Activated B cell treated with CpG ODN at 0.5 μM for 24 hours (primary cell): ENCODE results near the gene KLHL9. TPM values are rescaled to one million over a fixed set of nuclear protein-coding genes. Genes with fewer than 3 reads are reported as not detected.
A peak's percentile ranks its signal among the peaks of the same experiment; 100 is the strongest.
"Not testable (repeated sequence)": the region's sequence is repeated elsewhere in the genome, so short reads cannot be mapped to it uniquely, and the experiment has no call there.

Experiments used
- ATAC-seq: fragments of 200-7000 bp; cut with Tn5 transposase; one replicate; pipeline ENCODE4 v1.10.0; 2021; ENCODE audit warnings: low read depth, mild to moderate bottlenecking, moderate library complexity
- CTCF ChIA-PET: fragments of 350-600 bp; sonication (Branson Sonifier 250); formaldehyde crosslinking; loops from one replicate; lab custom pipeline; 2021; ENCODE audit warnings: antibody characterized with exemption; lab: Charles Lee
- POLR2A ChIA-PET: fragments of 350-600 bp; sonication (Branson Sonifier 250); formaldehyde crosslinking; loops from one replicate; lab custom pipeline; 2021; ENCODE audit warnings: antibody characterized with exemption; lab: Charles Lee
- DNase-seq: peaks from one replicate; pipeline ENCODE4 v3.0.0; 2022
- H3K27ac Mint-ChIP-seq: one replicate; pipeline ENCODE4 v1.8.0; 2020; ENCODE audit warnings: mixed read lengths
- H3K27me3 Mint-ChIP-seq: one replicate; pipeline ENCODE4 v1.8.0; 2021; ENCODE audit warnings: mixed read lengths
- H3K36me3 Mint-ChIP-seq: one replicate; pipeline ENCODE4 v1.8.0; 2021; ENCODE audit warnings: low read depth, mixed read lengths
- H3K4me1 Mint-ChIP-seq: one replicate; pipeline ENCODE4 v1.8.0; 2021; ENCODE audit warnings: mixed read lengths
- H3K4me3 Mint-ChIP-seq: one replicate; pipeline ENCODE4 v1.8.0; 2020; ENCODE audit warnings: mild to moderate bottlenecking, mixed read lengths
- H3K9me3 Mint-ChIP-seq: one replicate; pipeline ENCODE4 v1.8.0; 2020; ENCODE audit warnings: mixed read lengths
- CTCF ChIP-seq: fragments of 200-600 bp; IDR thresholded peaks from one replicate; pipeline ENCODE4 v1.8.0; 2022; ENCODE audit warnings: antibody characterized with exemption, mild to moderate bottlenecking
- intact Hi-C: fragments of 100-400 bp; cut with micrococcal nuclease; formaldehyde crosslinking; loops from one replicate; pipeline ENCODE4 v1.15.1; 2024
- total RNA-seq: library from RNA; stranded (reverse); gene quantifications from 2 replicates; pipeline ENCODE4 v1.2.3, GENCODE V29; 2022

The KLHL9 gene
- 13.1 and 13.8 TPM in 2 replicates for total RNA-seq

GRCh38 chr9:21334701-21335632 is at the start of gene KLHL9:
TSS of gene KLHL9 (minus strand) at chr9:21335404. CDS start at chr9:21334859, 545 bp downstream.
- Mint-ChIP-seq H3K27ac (peak within 1 kb of the TSS; percentile 87), H3K27me3 (peaks cover 7% of the 10 kb centered on the region), H3K36me3 (peaks cover 26% of the 10 kb centered on the region), H3K9me3 (no peaks in the 10 kb centered on the region), H3K4me3 (peak within 1 kb of the TSS; percentile 91), H3K4me1 (peaks cover 50% of the 10 kb centered on the region)
- ChIA-PET CTCF (interaction anchor here (0.7 to 7.1 kb wide), 6 partner anchors 9 to 120 kb away, joined by 3 to 50 read pairs (median 5); no protein-coding TSS in a partner anchor), POLR2A (interaction anchor here (0.6 to 2.0 kb wide), 4 partner anchors 30 to 339 kb away, joined by 4 to 9 read pairs (median 6); no protein-coding TSS in a partner anchor)
- no peak for TF ChIP-seq CTCF
- DNase-seq: peak; percentile 76
- intact Hi-C loops: loop anchor here (1.0 to 10.0 kb wide), 8 partner anchors 9 to 906 kb away; partner anchors contain the start of gene FOCAD
- ATAC-seq: peak; percentile 88

GRCh38 chr9:21383627-21384026 is 48.4 kb upstream of the KLHL9 start:
- no peak for ATAC-seq
- CTCF ChIA-PET: no interaction called here
- Mint-ChIP-seq H3K27ac (no peak overlapping the region), H3K4me3 (no peak overlapping the region), H3K27me3 (peaks cover 22% of the 10 kb centered on the region), H3K9me3 (no peaks in the 10 kb centered on the region), H3K36me3 (no peaks in the 10 kb centered on the region), H3K4me1 (peaks cover 25% of the 10 kb centered on the region)
- no peak for DNase-seq
- intact Hi-C loops: loop anchor here (2.0 to 10.0 kb wide), 3 partner anchors 21 to 821 kb away; no protein-coding TSS in a partner anchor
- POLR2A ChIA-PET: no interaction called here
- no peak for TF ChIP-seq CTCF

GRCh38 chr9:21381448-21382339 is 46.5 kb upstream of the KLHL9 start:
- H3K4me1 Mint-ChIP-seq: peaks cover 25% of the 10 kb centered on the region
- H3K4me3 Mint-ChIP-seq: no peak overlapping the region
- peaks cover 16% of the 10 kb centered on the region for H3K27me3 Mint-ChIP-seq
- H3K27ac Mint-ChIP-seq: peak overlapping the region; percentile 41
- H3K36me3 Mint-ChIP-seq: no peaks in the 10 kb centered on the region
- ATAC-seq (peak; percentile 99), DNase-seq (peak; percentile 54)
- no peak for TF ChIP-seq CTCF
- intact Hi-C loops: loop anchor here (1.0 to 10.0 kb wide), 12 partner anchors 15 to 860 kb away; partner anchors contain the start of genes KLHL9 and MTAP
- H3K9me3 Mint-ChIP-seq: no peaks in the 10 kb centered on the region
- POLR2A ChIA-PET: interaction anchor here (0.8 to 2.3 kb wide), 4 partner anchors 14 to 66 kb away, joined by 3 to 14 read pairs (median 6); partner anchors contain the start of gene KLHL9
- CTCF ChIA-PET: interaction anchor here (0.6 to 1.2 kb wide), 5 partner anchors 14 to 409 kb away, joined by 3 to 6 read pairs (median 3); no protein-coding TSS in a partner anchor

- DNase-seq, H3K36me3 Mint-ChIP-seq, H3K4me3 Mint-ChIP-seq, CTCF ChIA-PET, H3K27ac Mint-ChIP-seq, H3K9me3 Mint-ChIP-seq, H3K4me1 Mint-ChIP-seq, intact Hi-C loops, ATAC-seq, POLR2A ChIA-PET: not testable (repeated sequence)
- peaks cover 28% of the 10 kb centered on the region for H3K27me3 Mint-ChIP-seq
Measured at GRCh38 chr9:21371467-21371866, 36.3 kb upstream of the KLHL9 start.

GRCh38 chr9:21367957-21368356 is 32.8 kb upstream of the KLHL9 start, which contains the start of gene IFNA13:
TSS of gene IFNA13 (minus strand) at chr9:21368057. CDS start at chr9:21368010, 47 bp downstream.
- CTCF ChIA-PET: no interaction called here
- TF ChIP-seq CTCF: no peak
- Mint-ChIP-seq H3K4me3 (no peak within 1 kb of the TSS), H3K27me3 (peaks cover 31% of the 10 kb centered on the region), H3K9me3 (no peaks in the 10 kb centered on the region), H3K4me1 (peaks cover 5% of the 10 kb centered on the region), H3K27ac (no peak within 1 kb of the TSS), H3K36me3 (no peaks in the 10 kb centered on the region)
- POLR2A ChIA-PET: no interaction called here
- DNase-seq (no peak), ATAC-seq (no peak)
- intact Hi-C loops: no loop called here

GRCh38 chr9:21367169-21367568 is 32.0 kb upstream of the KLHL9 start:
- H3K4me3 Mint-ChIP-seq, intact Hi-C loops, H3K4me1 Mint-ChIP-seq, DNase-seq, H3K36me3 Mint-ChIP-seq, CTCF ChIA-PET, POLR2A ChIA-PET, H3K9me3 Mint-ChIP-seq, H3K27ac Mint-ChIP-seq: not testable (repeated sequence)
- peaks cover 34% of the 10 kb centered on the region for H3K27me3 Mint-ChIP-seq
- ATAC-seq: peak; percentile 47
